Measurements from ENCODE around the gene UBE2D1.

UBE2D1 gene

GRCh38 chr10:58341422-58341821 is 6.6 kb downstream of the UBE2D1 start:
- DNase-seq (ENCODE audit: low read depth, low spot score): no peak

GRCh38 chr10:58341947-58342346 is 7.1 kb downstream of the UBE2D1 start:
- no peak for DNase-seq (ENCODE audit: low read depth, low spot score)

GRCh38 chr10:58347967-58348366 is 13.2 kb downstream of the UBE2D1 start:
- no peak for DNase-seq (ENCODE audit: low read depth, low spot score)

GRCh38 chr10:58348571-58349033 is 13.8 kb downstream of the UBE2D1 start:
- DNase-seq (ENCODE audit: low read depth, low spot score): no peak

- DNase-seq (ENCODE audit: low read depth, low spot score): no peak
Observed at GRCh38 chr10:58350023-58350422, 15.2 kb downstream of the UBE2D1 start.

- DNase-seq (ENCODE audit: low read depth, low spot score): no peak
Observed at GRCh38 chr10:58350619-58351323, 16.0 kb downstream of the UBE2D1 start.

GRCh38 chr10:58351616-58352578 is 17.1 kb downstream of the UBE2D1 start:
- no peak for DNase-seq (ENCODE audit: low read depth, low spot score)

GRCh38 chr10:58352956-58353610 is 18.3 kb downstream of the UBE2D1 start:
- DNase-seq (ENCODE audit: low read depth, low spot score): peak; percentile 36

GRCh38 chr10:58356756-58357155 is 21.9 kb downstream of the UBE2D1 start:
- no peak for DNase-seq (ENCODE audit: low read depth, low spot score)

- no peak for DNase-seq (ENCODE audit: low read depth, low spot score)
Observed at GRCh38 chr10:58358314-58358933, 23.6 kb downstream of the UBE2D1 start.

GRCh38 chr10:58358947-58359346 is 24.1 kb downstream of the UBE2D1 start:
- no peak for DNase-seq (ENCODE audit: low read depth, low spot score)

GRCh38 chr10:58359541-58359940 is 24.7 kb downstream of the UBE2D1 start:
- DNase-seq (ENCODE audit: low read depth, low spot score): no peak

GRCh38 chr10:58360412-58361004 is 25.7 kb downstream of the UBE2D1 start:
- DNase-seq (ENCODE audit: low read depth, low spot score): no peak

- no peak for DNase-seq (ENCODE audit: low read depth, low spot score)
Observed at GRCh38 chr10:58361353-58361752, 26.5 kb downstream of the UBE2D1 start.

GRCh38 chr10:58362027-58362789 is 27.4 kb downstream of the UBE2D1 start:
- DNase-seq (ENCODE audit: low read depth, low spot score): no peak

GRCh38 chr10:58367069-58367468 is 32.3 kb downstream of the UBE2D1 start:
- no peak for DNase-seq (ENCODE audit: low read depth, low spot score)

- no peak for DNase-seq (ENCODE audit: low read depth, low spot score)
Observed at GRCh38 chr10:58371473-58371872, 36.7 kb downstream of the UBE2D1 start.

GRCh38 chr10:58372607-58373441 is 38.0 kb downstream of the UBE2D1 start:
- DNase-seq (ENCODE audit: low read depth, low spot score): no peak

GRCh38 chr10:58373442-58373827 is 38.6 kb downstream of the UBE2D1 start:
- DNase-seq (ENCODE audit: low read depth, low spot score): no peak
